ENCODE results near the gene SMPD3. TPM values are rescaled to one million over a fixed set of nuclear protein-coding genes. Genes with fewer than 3 reads are reported as not detected.

Gene SMPD3
- total RNA-seq, 1 experiment from 2014 or later, result 0.42 TPM

- Histone ChIP-seq H3K4me3 (ENCODE audit: insufficient read depth, low read depth, low read length) (no peak overlapping the region), H3K36me3 (replicated peaks; ENCODE audit: control insufficient read depth, insufficient read depth, low read length) (no peaks in the 10 kb centered on the region), H3K27me3 (ENCODE audit: control insufficient read depth, insufficient read depth, low read length) (no peaks in the 10 kb centered on the region)
- DNase-seq, result no peak
Measured at GRCh38 chr16:68371706-68372380, 76.5 kb downstream of the SMPD3 start.

- no peaks in the 10 kb centered on the region for H3K27me3 ChIP-seq (ENCODE audit: control insufficient read depth, insufficient read depth, low read length)
- H3K4me3 ChIP-seq (ENCODE audit: insufficient read depth, low read depth, low read length), result no peak overlapping the region
- no peaks in the 10 kb centered on the region for H3K36me3 ChIP-seq (replicated peaks; ENCODE audit: control insufficient read depth, insufficient read depth, low read length)
- DNase-seq, result no peak
Measured at GRCh38 chr16:68371276-68371651, 77.0 kb downstream of the SMPD3 start.

DNA sequence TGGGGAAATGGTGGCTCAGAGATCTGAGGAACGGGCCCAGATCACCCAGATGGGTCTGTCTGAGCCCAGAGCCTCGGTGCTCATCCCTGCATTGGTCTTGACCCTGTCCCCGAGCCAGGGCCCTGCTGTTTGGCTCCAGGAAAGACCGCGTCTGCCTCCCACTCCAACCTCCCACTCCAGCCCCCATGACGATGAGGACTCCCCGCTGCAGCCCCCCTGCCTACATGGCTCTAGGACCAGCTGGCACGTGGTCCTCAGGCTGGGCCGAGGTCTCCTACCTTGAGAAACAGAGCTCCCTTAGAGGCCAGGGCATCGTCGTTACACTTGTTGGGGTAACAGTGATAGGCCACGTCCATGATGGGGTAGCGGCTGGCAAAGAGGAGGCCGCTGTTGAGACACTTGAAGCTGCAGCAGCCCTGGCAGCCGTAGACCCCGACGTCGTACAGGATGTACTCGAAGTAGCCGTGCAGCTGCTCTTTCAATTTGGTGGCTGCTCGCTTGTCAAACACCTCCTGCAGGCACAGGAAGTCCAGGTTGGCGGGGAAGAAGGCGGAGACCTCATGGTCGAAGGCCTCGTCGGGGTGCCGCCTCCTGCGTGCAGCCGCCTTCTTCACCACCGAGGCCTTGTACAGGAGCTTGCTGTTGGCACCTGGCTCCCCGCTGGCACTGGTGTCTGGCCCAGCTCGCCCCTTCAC is 77.6 kb downstream of the SMPD3 start:
- Histone ChIP-seq H3K27me3 (ENCODE audit: control insufficient read depth, insufficient read depth, low read length) (no peaks in the 10 kb centered on the region), H3K36me3 (replicated peaks; ENCODE audit: control insufficient read depth, insufficient read depth, low read length) (no peaks in the 10 kb centered on the region), H3K4me3 (ENCODE audit: insufficient read depth, low read depth, low read length) (no peak overlapping the region)
- no peak for DNase-seq

- Histone ChIP-seq H3K36me3 (replicated peaks; ENCODE audit: control insufficient read depth, insufficient read depth, low read length) (no peaks in the 10 kb centered on the region), H3K4me3 (ENCODE audit: insufficient read depth, low read depth, low read length) (no peak overlapping the region), H3K27me3 (ENCODE audit: control insufficient read depth, insufficient read depth, low read length) (no peaks in the 10 kb centered on the region)
- no peak for DNase-seq
Measured at GRCh38 chr16:68369697-68370580, 78.4 kb downstream of the SMPD3 start.

DNA sequence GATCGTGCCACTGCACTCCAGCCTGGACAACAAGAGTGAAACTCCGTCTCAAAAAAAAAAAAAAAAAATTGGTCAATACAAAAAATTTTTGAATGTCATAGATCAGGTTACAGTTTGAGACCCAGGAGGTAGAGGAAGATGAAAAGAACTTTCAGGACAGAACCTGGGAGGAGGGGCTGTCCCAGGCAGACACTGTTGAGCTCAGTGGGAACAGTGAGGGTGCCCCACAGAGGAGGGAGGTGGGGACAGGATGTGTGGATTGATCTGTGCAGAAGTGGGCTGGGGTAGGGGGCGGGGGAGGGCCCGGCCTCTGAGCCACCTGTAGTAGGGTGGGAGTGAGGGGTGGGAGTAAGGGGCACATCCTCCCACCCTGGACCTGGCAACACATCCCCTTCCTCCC is 79.1 kb downstream of the SMPD3 start:
- DNase-seq, result no peak
- Histone ChIP-seq H3K36me3 (replicated peaks; ENCODE audit: control insufficient read depth, insufficient read depth, low read length) (no peaks in the 10 kb centered on the region), H3K27me3 (ENCODE audit: control insufficient read depth, insufficient read depth, low read length) (no peaks in the 10 kb centered on the region), H3K4me3 (ENCODE audit: insufficient read depth, low read depth, low read length) (no peak overlapping the region)

DNA sequence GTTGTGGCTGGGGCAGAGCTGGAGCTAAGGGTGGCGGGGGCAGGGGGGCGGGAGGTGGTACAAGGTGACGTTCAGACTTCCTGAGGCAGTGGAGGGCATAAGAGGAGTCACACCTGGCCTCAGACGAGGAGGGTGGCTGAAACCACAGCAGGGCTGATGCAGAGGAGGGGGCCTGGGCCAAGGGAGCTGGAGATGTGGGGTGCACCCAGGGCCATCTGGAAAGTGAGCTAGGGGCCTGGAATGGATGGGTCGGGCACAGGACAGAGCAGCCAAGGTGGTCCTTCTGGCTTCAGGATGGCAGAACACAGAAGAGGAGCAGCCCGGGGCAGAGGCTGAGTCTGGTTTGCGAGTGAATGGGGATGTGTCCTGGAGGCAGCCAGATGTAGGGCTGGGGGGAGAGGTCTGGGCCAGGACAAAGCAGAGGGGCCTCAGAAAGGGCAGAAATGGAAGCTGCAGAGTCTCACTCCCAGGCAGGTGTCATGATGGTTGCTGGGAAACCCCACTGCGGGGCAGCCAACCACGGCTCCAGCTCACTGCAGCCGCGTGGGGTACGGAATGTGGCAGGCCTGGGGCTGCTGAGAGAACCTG is 79.9 kb downstream of the SMPD3 start:
- H3K4me3 ChIP-seq (ENCODE audit: insufficient read depth, low read depth, low read length), result no peak overlapping the region
- peak; percentile 80 for DNase-seq
- no peaks in the 10 kb centered on the region for H3K36me3 ChIP-seq (replicated peaks; ENCODE audit: control insufficient read depth, insufficient read depth, low read length)
- no peaks in the 10 kb centered on the region for H3K27me3 ChIP-seq (ENCODE audit: control insufficient read depth, insufficient read depth, low read length)

- DNase-seq, result no peak
- no peak overlapping the region for H3K4me3 ChIP-seq (ENCODE audit: insufficient read depth, low read depth, low read length)
- H3K36me3 ChIP-seq (replicated peaks; ENCODE audit: control insufficient read depth, insufficient read depth, low read length), result no peaks in the 10 kb centered on the region
- no peaks in the 10 kb centered on the region for H3K27me3 ChIP-seq (ENCODE audit: control insufficient read depth, insufficient read depth, low read length)
Measured at GRCh38 chr16:68367891-68368290, 80.4 kb downstream of the SMPD3 start.

DNA sequence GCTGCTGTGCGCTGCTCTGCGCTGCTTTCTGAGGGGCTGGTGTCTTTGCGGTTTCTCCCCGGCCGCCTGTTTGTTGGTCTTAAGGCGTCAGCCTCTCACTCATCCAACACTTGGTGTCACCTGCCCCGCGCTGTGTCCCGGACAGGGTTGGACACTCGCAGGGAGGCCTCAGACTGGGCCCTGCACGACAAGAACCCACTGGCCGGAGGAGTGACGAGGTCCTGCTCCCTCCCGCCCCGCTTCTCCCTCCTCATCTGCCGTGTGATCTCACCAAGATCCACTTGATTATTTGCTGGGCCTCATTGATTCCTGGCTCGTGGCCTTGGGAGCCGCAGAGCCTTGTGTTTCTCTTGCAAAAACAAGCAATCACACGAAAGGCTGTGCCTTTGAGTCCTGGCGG is 80.9 kb downstream of the SMPD3 start:
- Histone ChIP-seq H3K27me3 (ENCODE audit: control insufficient read depth, insufficient read depth, low read length) (no peaks in the 10 kb centered on the region), H3K36me3 (replicated peaks; ENCODE audit: control insufficient read depth, insufficient read depth, low read length) (no peaks in the 10 kb centered on the region), H3K4me3 (ENCODE audit: insufficient read depth, low read depth, low read length) (no peak overlapping the region)
- no peak for DNase-seq

DNA sequence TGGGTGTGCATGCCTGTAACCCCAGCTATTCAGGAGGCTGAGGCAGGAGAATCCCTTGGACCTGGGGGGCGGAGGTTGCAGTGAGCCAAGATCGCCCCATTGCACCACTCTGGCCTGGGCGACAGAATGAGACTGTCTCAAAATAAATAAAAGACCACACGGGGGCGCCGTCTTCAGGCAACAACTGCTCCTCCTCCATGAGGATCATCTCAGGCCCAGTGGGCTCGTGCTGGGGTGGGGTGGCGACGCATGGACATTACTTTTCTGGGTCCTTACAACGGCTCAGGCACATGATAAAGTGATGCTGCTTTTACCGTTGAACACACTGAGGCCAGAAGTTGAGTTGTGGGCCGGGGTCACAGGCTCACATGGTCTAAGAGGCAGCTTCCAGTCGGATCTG is 81.3 kb downstream of the SMPD3 start:
- DNase-seq, result peak; percentile 94
- Histone ChIP-seq H3K4me3 (ENCODE audit: insufficient read depth, low read depth, low read length) (no peak overlapping the region), H3K27me3 (ENCODE audit: control insufficient read depth, insufficient read depth, low read length) (no peaks in the 10 kb centered on the region), H3K36me3 (replicated peaks; ENCODE audit: control insufficient read depth, insufficient read depth, low read length) (no peaks in the 10 kb centered on the region)

- DNase-seq, result no peak
- H3K27me3 ChIP-seq (ENCODE audit: control insufficient read depth, insufficient read depth, low read length), result no peaks in the 10 kb centered on the region
- no peaks in the 10 kb centered on the region for H3K36me3 ChIP-seq (replicated peaks; ENCODE audit: control insufficient read depth, insufficient read depth, low read length)
- no peak overlapping the region for H3K4me3 ChIP-seq (ENCODE audit: insufficient read depth, low read depth, low read length)
Measured at GRCh38 chr16:68366062-68366461, 82.2 kb downstream of the SMPD3 start.

- Histone ChIP-seq H3K27me3 (ENCODE audit: control insufficient read depth, insufficient read depth, low read length) (no peaks in the 10 kb centered on the region), H3K4me3 (ENCODE audit: insufficient read depth, low read depth, low read length) (no peak overlapping the region), H3K36me3 (replicated peaks; ENCODE audit: control insufficient read depth, insufficient read depth, low read length) (no peaks in the 10 kb centered on the region)
- DNase-seq, result no peak
Measured at GRCh38 chr16:68365167-68365817, 83.0 kb downstream of the SMPD3 start.

DNA sequence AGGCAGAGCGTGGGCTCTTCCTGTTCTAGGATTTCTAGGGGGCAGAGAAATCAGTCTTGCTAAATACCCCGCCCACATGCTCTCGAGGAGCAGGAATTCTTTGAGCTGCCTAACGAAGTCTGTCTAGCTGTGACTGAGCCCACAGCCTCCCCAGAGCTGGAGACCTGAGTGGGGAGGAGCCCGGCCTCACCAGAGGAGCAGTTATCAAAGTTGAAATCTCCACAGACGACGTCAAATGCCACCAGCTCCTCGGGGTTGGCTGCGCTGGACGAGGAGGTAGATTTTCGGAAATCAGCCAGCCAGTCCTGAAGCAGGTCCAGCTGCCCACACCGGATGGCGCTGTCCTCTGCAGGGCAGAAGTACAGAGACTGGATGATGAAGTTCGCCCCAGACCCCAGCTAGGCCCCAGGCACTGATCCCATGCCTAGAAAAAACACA is 83.7 kb downstream of the SMPD3 start:
- DNase-seq, result peak; percentile 87
- H3K4me3 ChIP-seq (ENCODE audit: insufficient read depth, low read depth, low read length), result no peak overlapping the region
- no peaks in the 10 kb centered on the region for H3K27me3 ChIP-seq (ENCODE audit: control insufficient read depth, insufficient read depth, low read length)
- H3K36me3 ChIP-seq (replicated peaks; ENCODE audit: control insufficient read depth, insufficient read depth, low read length), result no peaks in the 10 kb centered on the region

DNA sequence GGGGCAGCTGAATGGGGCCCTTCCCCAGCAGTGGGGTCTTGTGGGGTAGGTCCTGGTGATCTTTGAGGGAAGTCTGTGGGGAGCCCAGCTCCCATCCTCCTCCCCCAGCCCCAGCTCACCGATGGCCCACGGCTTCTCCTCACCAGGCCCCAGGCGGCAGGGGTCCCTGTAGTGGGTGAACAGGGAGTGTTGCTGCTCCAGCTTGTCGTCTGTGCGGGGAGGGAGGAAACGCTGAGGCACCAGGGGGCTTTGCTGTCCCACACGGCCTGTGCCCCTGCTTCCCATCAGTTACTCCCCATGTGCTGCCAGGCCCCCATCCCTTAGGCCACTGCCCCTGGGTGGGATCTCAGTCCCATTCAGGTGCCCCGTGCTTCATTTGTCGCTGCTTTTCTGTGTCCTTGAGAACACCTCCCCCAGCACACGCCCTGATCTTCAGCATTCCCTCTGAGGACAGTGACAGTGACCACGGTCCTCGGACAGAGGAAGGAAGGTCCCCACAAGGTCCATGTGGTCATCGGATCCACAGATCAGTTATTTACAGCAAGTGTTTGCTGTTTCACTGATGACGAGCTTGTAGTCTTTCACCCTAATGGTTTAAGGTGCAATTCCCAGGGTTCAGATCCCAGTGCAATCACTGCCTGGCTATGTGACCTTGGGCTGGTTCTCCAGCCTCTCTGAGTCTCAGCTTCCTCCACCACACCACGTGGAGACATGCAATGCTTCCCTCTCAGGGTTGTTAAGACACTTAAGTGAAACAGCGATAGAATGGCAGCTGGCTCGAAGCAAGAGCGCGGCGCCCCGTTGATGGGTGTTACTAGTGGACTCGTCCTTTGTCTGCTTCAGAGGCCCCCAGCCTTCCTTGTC is 84.4 kb downstream of the SMPD3 start:
- H3K27me3 ChIP-seq (ENCODE audit: control insufficient read depth, insufficient read depth, low read length), result no peaks in the 10 kb centered on the region
- no peak overlapping the region for H3K4me3 ChIP-seq (ENCODE audit: insufficient read depth, low read depth, low read length)
- no peak for DNase-seq
- H3K36me3 ChIP-seq (replicated peaks; ENCODE audit: control insufficient read depth, insufficient read depth, low read length), result no peaks in the 10 kb centered on the region
